Measurements from ENCODE around the gene MTSS2.
"Not testable (repeated sequence)": the region's sequence is repeated elsewhere in the genome, so short reads cannot be mapped to it uniquely, and the experiment has no call there.

The MTSS2 gene

GRCh38 chr16:70652322-70652721, 33.5 kb downstream of the MTSS2 start:
- Histone ChIP-seq H3K9ac (ENCODE audit: low read depth, low read length) (no peak overlapping the region), H3K9me3 (ENCODE audit: insufficient read depth, low read depth, low read length) (peaks cover 3% of the 10 kb centered on the region; the same call in 1 of the 2 replicates), H3K4me1 (ENCODE audit: insufficient read depth, low read length) (no peaks in the 10 kb centered on the region), H3K36me3 (ENCODE audit: insufficient read depth, low read length) (no peaks in the 10 kb centered on the region), H3K4me3 (ENCODE audit: low read length) (no peak overlapping the region), H3K27ac (ENCODE audit: low read depth, low read length) (no peak overlapping the region), H3K27me3 (ENCODE audit: insufficient read depth, low read length) (no peaks in the 10 kb centered on the region)
- WGBS: 86% methylated on average over 2 of the region's 2 CpGs

- no peak overlapping the region for H3K9ac ChIP-seq (ENCODE audit: low read depth, low read length)
Observed at GRCh38 chr16:70651524-70651923, 34.3 kb downstream of the MTSS2 start.

DNA sequence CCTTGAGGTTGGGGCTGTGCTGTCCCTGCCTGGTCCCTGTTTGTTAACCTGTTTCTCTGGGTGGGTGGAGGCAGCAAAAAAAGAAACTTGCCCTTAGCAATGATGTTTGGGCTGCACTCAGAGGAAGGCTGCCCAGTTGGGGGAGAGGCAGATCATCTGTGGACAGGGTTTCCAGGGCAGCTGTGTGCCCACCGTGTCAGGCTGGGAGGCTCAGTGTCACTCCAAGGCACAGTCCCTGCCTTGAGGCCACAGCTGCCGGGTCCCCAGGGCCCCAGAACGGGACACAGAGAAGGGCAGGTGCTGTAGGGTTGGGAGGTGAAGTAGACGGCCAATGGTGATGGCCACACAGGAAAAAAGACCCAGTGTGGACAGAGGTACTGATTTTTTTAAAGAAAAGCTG, 35.6 kb downstream of the MTSS2 start:
- no peaks in the 10 kb centered on the region for H3K4me1 ChIP-seq (ENCODE audit: insufficient read depth, low read length)
- no peak overlapping the region for H3K9ac ChIP-seq (ENCODE audit: low read depth, low read length)
- no peak overlapping the region for H3K27ac ChIP-seq (ENCODE audit: low read depth, low read length)
- no peaks in the 10 kb centered on the region for H3K36me3 ChIP-seq (ENCODE audit: insufficient read depth, low read length)
- WGBS: 82% methylated on average over 4 of the region's 4 CpGs
- H3K4me3 ChIP-seq (ENCODE audit: low read length): no peak overlapping the region
- H3K27me3 ChIP-seq (ENCODE audit: insufficient read depth, low read length): no peaks in the 10 kb centered on the region
- H3K9me3 ChIP-seq (ENCODE audit: insufficient read depth, low read depth, low read length): peaks cover 3% of the 10 kb centered on the region; the same call in 1 of the 2 replicates

More at GRCh38 chr16:70651524-70651923, 34.3 kb downstream of the MTSS2 start:
- 83% methylated on average over 3 of the region's 3 CpGs for WGBS
- Histone ChIP-seq H3K9me3 (ENCODE audit: insufficient read depth, low read depth, low read length) (peaks cover 3% of the 10 kb centered on the region; the same call in 1 of the 2 replicates), H3K27me3 (ENCODE audit: insufficient read depth, low read length) (no peaks in the 10 kb centered on the region), H3K4me1 (ENCODE audit: insufficient read depth, low read length) (no peaks in the 10 kb centered on the region), H3K27ac (ENCODE audit: low read depth, low read length) (no peak overlapping the region), H3K36me3 (ENCODE audit: insufficient read depth, low read length) (no peaks in the 10 kb centered on the region), H3K4me3 (ENCODE audit: low read length) (no peak overlapping the region)

- Histone ChIP-seq H3K27me3 (ENCODE audit: insufficient read depth, low read length) (no peaks in the 10 kb centered on the region), H3K9ac (ENCODE audit: low read depth, low read length) (no peak overlapping the region), H3K36me3 (ENCODE audit: insufficient read depth, low read length) (no peaks in the 10 kb centered on the region), H3K4me1 (ENCODE audit: insufficient read depth, low read length) (no peaks in the 10 kb centered on the region), H3K9me3 (ENCODE audit: insufficient read depth, low read depth, low read length) (peaks cover 3% of the 10 kb centered on the region; the same call in 1 of the 2 replicates), H3K27ac (ENCODE audit: low read depth, low read length) (no peak overlapping the region), H3K4me3 (ENCODE audit: low read length) (no peak overlapping the region)
- WGBS: 92% methylated on average over 7 of the region's 7 CpGs
Observed at GRCh38 chr16:70649300-70649699, 36.6 kb downstream of the MTSS2 start.

DNA sequence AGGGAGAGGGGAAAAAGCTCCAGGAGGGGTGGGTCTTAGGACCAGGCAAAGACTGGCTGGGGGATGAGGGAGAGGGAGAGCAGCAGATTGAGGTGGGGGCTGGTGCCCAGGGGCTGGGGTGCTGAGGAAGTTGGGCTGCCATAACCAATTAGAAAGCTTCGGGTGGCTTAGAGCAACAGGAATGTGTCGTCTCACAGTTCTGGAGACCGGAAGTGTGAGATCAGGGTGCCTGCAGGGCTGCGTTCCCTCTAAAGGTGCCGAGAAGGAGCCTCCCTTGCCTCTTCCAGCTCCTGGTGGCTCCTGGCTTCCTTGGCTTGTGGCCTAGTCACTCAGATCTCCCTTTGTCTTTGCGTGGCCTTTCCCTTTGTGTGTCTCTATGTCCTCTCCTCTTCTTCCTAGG, 37.2 kb downstream of the MTSS2 start:
- Histone ChIP-seq H3K27me3 (ENCODE audit: insufficient read depth, low read length) (no peaks in the 10 kb centered on the region), H3K4me3 (ENCODE audit: low read length) (no peak overlapping the region), H3K4me1 (ENCODE audit: insufficient read depth, low read length) (no peaks in the 10 kb centered on the region), H3K27ac (ENCODE audit: low read depth, low read length) (no peak overlapping the region), H3K9me3 (ENCODE audit: insufficient read depth, low read depth, low read length) (peaks cover 3% of the 10 kb centered on the region; the same call in 1 of the 2 replicates), H3K9ac (ENCODE audit: low read depth, low read length) (no peak overlapping the region), H3K36me3 (ENCODE audit: insufficient read depth, low read length) (no peaks in the 10 kb centered on the region)
- 96% methylated on average over 6 of the region's 6 CpGs for WGBS

DNA sequence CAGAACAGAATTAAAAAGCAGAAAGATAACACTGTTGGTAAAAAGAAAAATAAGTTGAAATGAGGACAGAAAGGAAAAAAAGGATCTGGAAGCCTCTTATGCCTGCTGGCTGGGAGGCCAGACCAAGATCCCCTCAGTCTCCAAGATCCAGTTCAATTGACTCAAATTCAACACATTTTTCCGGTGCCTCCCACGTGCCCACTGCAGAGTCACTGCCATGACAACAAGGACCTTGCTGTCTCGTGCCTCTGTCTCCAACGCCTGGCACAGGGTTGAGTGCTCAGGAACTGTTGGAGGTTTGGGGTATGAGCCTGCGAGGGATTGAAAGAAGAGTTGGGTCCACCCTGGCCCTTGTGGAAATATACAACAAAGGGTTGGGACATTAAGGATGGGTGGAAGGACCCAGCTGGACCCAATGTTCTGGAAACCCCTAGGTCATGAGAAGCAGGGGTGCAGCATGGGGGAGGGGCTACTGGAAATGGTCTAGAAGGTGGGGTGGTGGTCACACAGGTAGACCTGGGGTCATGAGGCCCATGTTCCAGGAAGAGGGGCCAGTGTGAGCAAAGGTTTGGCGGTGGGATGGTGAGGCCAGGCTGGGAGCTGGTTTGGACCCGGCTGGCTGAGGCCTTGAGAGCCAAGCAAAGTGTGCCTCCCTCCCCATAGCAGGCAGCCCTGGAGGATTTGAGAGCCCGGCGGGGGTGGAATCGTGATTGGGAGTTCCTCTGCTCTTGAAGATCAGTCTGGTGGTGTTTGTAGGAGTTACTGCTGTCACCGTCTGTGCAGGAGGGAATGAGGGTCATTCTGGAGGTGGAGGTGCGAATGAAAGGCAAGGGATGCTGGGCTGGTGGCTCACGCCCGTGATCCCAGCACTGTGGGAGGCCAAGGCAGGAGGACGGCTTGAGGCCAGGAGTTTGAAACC, 38.2 kb downstream of the MTSS2 start:
- Histone ChIP-seq H3K36me3 (ENCODE audit: insufficient read depth, low read length) (no peaks in the 10 kb centered on the region), H3K4me3 (ENCODE audit: low read length) (no peak overlapping the region), H3K27me3 (ENCODE audit: insufficient read depth, low read length) (no peaks in the 10 kb centered on the region), H3K4me1 (ENCODE audit: insufficient read depth, low read length) (no peaks in the 10 kb centered on the region), H3K27ac (ENCODE audit: low read depth, low read length) (no peak overlapping the region), H3K9ac (ENCODE audit: low read depth, low read length) (no peak overlapping the region), H3K9me3 (ENCODE audit: insufficient read depth, low read depth, low read length) (peaks cover 3% of the 10 kb centered on the region; the same call in 1 of the 2 replicates)
- 93% methylated on average over 15 of the region's 15 CpGs for WGBS

DNA sequence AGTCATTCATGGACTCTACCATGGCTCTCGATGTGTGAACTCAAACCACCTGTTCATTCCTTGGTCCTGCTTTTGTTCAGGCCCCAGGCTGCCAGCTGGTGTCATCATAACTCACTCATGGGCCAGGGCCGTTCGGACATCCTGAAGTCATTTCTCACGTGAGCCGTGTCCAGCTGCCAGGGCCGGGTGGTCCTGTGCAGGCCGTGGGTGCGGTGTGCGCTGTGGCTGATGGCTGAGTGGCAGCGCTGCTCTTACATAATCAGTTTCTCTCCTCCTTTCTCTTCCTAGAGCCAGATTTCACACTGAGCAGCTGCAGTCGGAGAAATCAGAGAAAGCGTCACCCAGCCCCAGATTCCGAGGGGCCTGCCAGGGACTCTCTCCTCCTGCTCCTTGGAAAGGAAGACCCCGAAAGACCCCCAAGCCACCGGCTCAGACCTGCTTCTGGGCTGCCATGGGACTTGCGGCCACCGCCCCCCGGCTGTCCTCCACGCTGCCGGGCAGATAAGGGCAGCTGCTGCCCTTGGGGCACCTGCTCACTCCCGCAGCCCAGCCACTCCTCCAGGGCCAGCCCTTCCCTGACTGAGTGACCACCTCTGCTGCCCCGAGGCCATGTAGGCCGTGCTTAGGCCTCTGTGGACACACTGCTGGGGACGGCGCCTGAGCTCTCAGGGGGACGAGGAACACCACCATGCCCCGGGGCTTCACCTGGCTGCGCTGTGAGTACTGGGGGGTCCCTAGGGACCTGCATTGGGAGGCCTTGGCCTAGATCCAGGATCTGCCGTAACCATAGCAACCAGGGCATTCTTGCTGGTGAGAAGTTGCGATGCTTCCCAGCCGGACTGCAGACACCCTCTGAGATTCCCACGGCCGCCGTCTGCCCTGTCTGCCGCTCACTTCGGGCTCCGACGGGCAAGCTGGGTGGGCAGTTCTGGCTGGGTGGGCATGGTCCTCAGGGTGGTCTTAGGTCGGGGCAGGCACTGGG, 39.3 kb downstream of the MTSS2 start, which contains the start of gene IL34:
IL34 (plus strand) TSS at position 300 of the 982 bp plus-strand sequence; CDS start at position 689, 389 bp downstream.
- Histone ChIP-seq H3K4me3 (ENCODE audit: low read length) (no peak within 1 kb of the TSS), H3K4me1 (ENCODE audit: insufficient read depth, low read length) (no peaks in the 10 kb centered on the region), H3K27me3 (ENCODE audit: insufficient read depth, low read length) (no peaks in the 10 kb centered on the region), H3K9me3 (ENCODE audit: insufficient read depth, low read depth, low read length) (peaks cover 3% of the 10 kb centered on the region; the same call in 1 of the 2 replicates), H3K9ac (ENCODE audit: low read depth, low read length) (no peak within 1 kb of the TSS), H3K36me3 (ENCODE audit: insufficient read depth, low read length) (no peaks in the 10 kb centered on the region), H3K27ac (ENCODE audit: low read depth, low read length) (no peak within 1 kb of the TSS)
- 92% methylated on average over 39 of the region's 39 CpGs for whole genome bisulfite sequencing

DNA sequence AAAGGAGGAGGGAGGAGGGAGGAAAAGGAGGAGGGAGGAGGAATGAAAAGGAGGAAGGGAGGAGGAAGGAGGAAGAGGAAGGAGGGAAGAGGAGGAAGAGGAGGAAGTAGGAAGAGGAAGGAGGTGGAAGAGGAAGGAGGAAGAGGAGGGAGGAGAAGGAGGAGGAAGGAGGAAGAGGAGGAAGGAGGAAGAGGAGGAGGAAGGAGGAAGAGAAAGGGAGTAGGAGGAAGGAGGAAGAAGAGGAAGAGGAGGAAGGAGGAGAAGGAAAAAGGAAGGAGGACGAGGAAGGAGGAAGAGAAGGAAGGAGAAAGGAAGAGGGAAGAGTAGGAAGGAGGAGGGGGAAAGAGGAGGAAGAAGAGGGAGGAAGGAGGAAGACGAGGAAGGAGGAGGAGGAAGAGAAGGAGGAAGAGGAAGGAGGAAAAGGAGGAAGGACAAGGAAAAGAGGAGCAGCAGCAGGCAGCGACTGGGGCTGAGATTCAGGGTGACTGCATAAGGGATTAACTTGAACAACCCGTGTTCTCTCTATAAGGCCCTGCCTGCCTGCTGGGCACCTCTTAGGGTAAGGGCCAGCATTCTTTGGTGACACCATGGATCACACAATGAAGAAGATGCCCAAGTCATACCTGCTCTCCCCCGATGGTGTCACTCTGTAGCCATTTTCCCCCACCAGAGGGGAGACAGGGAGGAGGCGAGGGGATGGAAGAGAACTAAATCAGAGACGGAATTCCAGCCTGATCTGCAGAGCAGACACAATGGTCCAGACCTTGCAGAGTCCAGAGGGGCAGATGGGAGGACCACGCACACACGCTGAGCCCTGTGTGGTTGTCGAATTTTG, 40.9 kb downstream of the MTSS2 start:
- no peaks in the 10 kb centered on the region for H3K36me3 ChIP-seq (ENCODE audit: insufficient read depth, low read length)
- H3K9ac ChIP-seq (ENCODE audit: low read depth, low read length): no peak overlapping the region
- H3K9me3 ChIP-seq (ENCODE audit: insufficient read depth, low read depth, low read length): peaks cover 3% of the 10 kb centered on the region; the same call in 1 of the 2 replicates
- H3K27me3 ChIP-seq (ENCODE audit: insufficient read depth, low read length): no peaks in the 10 kb centered on the region
- WGBS: 80% methylated on average over 10 of the region's 10 CpGs
- H3K4me3 ChIP-seq (ENCODE audit: low read length): no peak overlapping the region
- no peak overlapping the region for H3K27ac ChIP-seq (ENCODE audit: low read depth, low read length)
- no peaks in the 10 kb centered on the region for H3K4me1 ChIP-seq (ENCODE audit: insufficient read depth, low read length)

DNA sequence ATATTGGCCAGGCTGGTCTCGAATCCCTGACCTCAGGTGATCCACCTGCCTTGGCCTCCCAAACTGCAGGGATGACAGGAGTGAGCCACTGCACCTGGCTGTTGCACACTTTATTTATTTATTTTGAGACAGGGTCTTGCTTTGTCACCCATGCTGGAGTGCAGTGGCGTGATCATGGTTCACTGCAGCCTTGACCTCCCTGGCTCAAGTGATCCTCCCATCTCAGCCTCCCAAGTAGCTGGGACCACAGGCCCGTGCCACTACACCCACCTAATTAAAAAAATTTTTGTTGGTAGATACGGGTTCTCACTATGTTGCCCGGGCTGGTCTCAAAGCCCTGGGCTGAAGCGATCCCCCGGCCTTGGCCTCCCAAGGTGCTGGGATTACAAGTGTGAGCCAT, 42.6 kb downstream of the MTSS2 start:
- H3K9me3 ChIP-seq (ENCODE audit: insufficient read depth, low read depth, low read length); H3K36me3 ChIP-seq (ENCODE audit: insufficient read depth, low read length); H3K27ac ChIP-seq (ENCODE audit: low read depth, low read length); H3K9ac ChIP-seq (ENCODE audit: low read depth, low read length); H3K4me3 ChIP-seq (ENCODE audit: low read length); H3K27me3 ChIP-seq (ENCODE audit: insufficient read depth, low read length); H3K4me1 ChIP-seq (ENCODE audit: insufficient read depth, low read length): not testable (repeated sequence)
- 90% methylated on average over 6 of the region's 7 CpGs for WGBS

GRCh38 chr16:70642633-70643032, 43.2 kb downstream of the MTSS2 start:
- no peaks in the 10 kb centered on the region for H3K36me3 ChIP-seq (ENCODE audit: insufficient read depth, low read length)
- no peaks in the 10 kb centered on the region for H3K4me1 ChIP-seq (ENCODE audit: insufficient read depth, low read length)
- no peak overlapping the region for H3K27ac ChIP-seq (ENCODE audit: low read depth, low read length)
- WGBS: 100% methylated on average over 1 of the region's 1 CpG
- H3K9me3 ChIP-seq (ENCODE audit: insufficient read depth, low read depth, low read length): no peaks in the 10 kb centered on the region
- H3K27me3 ChIP-seq (ENCODE audit: insufficient read depth, low read length): no peaks in the 10 kb centered on the region
- no peak overlapping the region for H3K9ac ChIP-seq (ENCODE audit: low read depth, low read length)
- H3K4me3 ChIP-seq (ENCODE audit: low read length): no peak overlapping the region

Data from HUES64 (cell line).